SU-DHL-6 (cell line): ENCODE data around the gene MED27.

Experiments
- H2AFZ ChIP-seq: fragments of 200-600 bp; sonication (generic); 2 replicates; pipeline ENCODE4 v1.6.1; 2014; ENCODE audit warnings: low read depth, mild to moderate bottlenecking, moderate library complexity, mixed read lengths, antibody characterized with exemption, low read length; ENCODE audit not compliant: severe bottlenecking
- H3F3A ChIP-seq: fragments of 200-600 bp; shearing (Covaris generic); 2 replicates; pipeline ENCODE4 v1.6.0; 2016; ENCODE audit warnings: antibody characterized with exemption, mild to moderate bottlenecking; ENCODE audit not compliant: insufficient read depth
- H3K27ac ChIP-seq: fragments of 200-600 bp; sonication (generic); 2 replicates; pipeline ENCODE4 v1.5.1; 2016; ENCODE audit warnings: low read depth, mild to moderate bottlenecking, low read length, moderate library complexity, mixed read lengths
- H3K27me3 ChIP-seq: fragments of 200-600 bp; sonication (generic), shearing (Covaris generic); 2 replicates; pipeline ENCODE4 v1.6.0; 2014; ENCODE audit warnings: mild to moderate bottlenecking, low read length
- H3K36me3 ChIP-seq: fragments of 200-600 bp; sonication (generic); 2 replicates; pipeline ENCODE4 v1.6.1; 2014; ENCODE audit warnings: mild to moderate bottlenecking, low read length, mixed read lengths
- H3K4me2 ChIP-seq: fragments of 300-600, 200-600 bp; shearing (Covaris generic), sonication (generic); 2 replicates; pipeline ENCODE4 v1.6.0; 2014; ENCODE audit warnings: low read length, low read depth, mild to moderate bottlenecking; ENCODE audit not compliant: poor library complexity, severe bottlenecking
- H3K4me3 ChIP-seq: fragments of 200-600 bp; sonication (generic); 2 replicates; pipeline ENCODE4 v1.5.1; 2014; ENCODE audit warnings: antibody characterized with exemption, low read length, mild to moderate bottlenecking, mixed read lengths; ENCODE audit not compliant: insufficient read depth, poor library complexity, severe bottlenecking
- H3K79me2 ChIP-seq: fragments of 200-600 bp; sonication (generic); 2 replicates; pipeline ENCODE4 v1.6.1; 2014; ENCODE audit warnings: mild to moderate bottlenecking, low read length, moderate library complexity; ENCODE audit not compliant: insufficient read depth
- H3K9ac ChIP-seq: fragments of 200-600 bp; sonication (generic); 2 replicates; pipeline ENCODE4 v1.7.0; 2014; ENCODE audit warnings: mild to moderate bottlenecking, low read length
- H3K9me2 ChIP-seq: fragments of 200-600 bp; sonication (generic); replicated peaks from 2 replicates; pipeline ENCODE4 v1.6.1; 2014; ENCODE audit warnings: low read length; ENCODE audit not compliant: insufficient read depth
- H3K9me3 ChIP-seq: fragments of 200-600 bp; sonication (generic); 2 replicates; pipeline ENCODE4 v1.6.1; 2014; ENCODE audit warnings: low read length, mixed read lengths; ENCODE audit not compliant: insufficient read depth
- H4K20me1 ChIP-seq: fragments of 200-600 bp; sonication (generic); 2 replicates; pipeline ENCODE4 v1.6.1; 2014; ENCODE audit warnings: low read depth, mild to moderate bottlenecking, antibody characterized with exemption, low read length, moderate library complexity, mixed read lengths
- EZH2phosphoT487 ChIP-seq: fragments of 200-600 bp; sonication (generic), shearing (Covaris generic); conservative IDR thresholded peaks from 2 replicates; pipeline ENCODE4 v1.6.1; 2018; ENCODE audit warnings: mild to moderate bottlenecking, antibody characterized with exemption, low read length, moderate library complexity, mixed read lengths
- TF ChIP-seq, protein P1 (sequence below): fragments of 200-600 bp; sonication (generic); IDR thresholded peaks from one replicate; pipeline ENCODE4 v1.5.1; 2017; ENCODE audit warnings: antibody characterized with exemption, mild to moderate bottlenecking, low read length, moderate library complexity; ENCODE audit not compliant: insufficient read depth, poor library complexity, severe bottlenecking

The MED27 gene

DNA sequence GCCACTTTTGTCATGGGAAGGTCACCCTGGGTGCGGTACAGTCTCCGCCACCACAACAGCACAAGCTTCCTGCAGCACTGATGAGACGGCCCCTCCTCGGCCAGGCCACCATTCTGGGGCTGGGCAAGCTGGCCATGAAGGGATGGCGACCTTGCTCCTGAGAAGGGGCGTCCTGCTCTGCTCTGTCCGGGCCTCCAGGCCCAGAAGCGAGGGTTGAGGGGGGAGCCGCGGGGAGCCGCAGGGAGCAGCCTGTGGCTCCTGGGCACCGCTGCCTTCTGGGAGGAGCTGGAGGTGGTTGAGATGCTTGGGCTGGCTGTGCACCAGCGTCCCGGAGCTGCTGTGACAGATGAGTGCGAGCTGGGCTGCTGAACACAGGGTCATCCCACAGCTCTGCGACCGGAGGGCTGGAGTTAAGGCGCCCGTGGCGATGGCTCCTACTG, 255.5 kb downstream of the MED27 start:
- TF ChIP-seq EZH2phosphoT487: no peak
- TF ChIP-seq, protein P1, sequence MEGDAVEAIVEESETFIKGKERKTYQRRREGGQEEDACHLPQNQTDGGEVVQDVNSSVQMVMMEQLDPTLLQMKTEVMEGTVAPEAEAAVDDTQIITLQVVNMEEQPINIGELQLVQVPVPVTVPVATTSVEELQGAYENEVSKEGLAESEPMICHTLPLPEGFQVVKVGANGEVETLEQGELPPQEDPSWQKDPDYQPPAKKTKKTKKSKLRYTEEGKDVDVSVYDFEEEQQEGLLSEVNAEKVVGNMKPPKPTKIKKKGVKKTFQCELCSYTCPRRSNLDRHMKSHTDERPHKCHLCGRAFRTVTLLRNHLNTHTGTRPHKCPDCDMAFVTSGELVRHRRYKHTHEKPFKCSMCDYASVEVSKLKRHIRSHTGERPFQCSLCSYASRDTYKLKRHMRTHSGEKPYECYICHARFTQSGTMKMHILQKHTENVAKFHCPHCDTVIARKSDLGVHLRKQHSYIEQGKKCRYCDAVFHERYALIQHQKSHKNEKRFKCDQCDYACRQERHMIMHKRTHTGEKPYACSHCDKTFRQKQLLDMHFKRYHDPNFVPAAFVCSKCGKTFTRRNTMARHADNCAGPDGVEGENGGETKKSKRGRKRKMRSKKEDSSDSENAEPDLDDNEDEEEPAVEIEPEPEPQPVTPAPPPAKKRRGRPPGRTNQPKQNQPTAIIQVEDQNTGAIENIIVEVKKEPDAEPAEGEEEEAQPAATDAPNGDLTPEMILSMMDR: no peak
- Histone ChIP-seq H3K9ac (no peak overlapping the region), H3K4me2 (no peak overlapping the region)

DNA sequence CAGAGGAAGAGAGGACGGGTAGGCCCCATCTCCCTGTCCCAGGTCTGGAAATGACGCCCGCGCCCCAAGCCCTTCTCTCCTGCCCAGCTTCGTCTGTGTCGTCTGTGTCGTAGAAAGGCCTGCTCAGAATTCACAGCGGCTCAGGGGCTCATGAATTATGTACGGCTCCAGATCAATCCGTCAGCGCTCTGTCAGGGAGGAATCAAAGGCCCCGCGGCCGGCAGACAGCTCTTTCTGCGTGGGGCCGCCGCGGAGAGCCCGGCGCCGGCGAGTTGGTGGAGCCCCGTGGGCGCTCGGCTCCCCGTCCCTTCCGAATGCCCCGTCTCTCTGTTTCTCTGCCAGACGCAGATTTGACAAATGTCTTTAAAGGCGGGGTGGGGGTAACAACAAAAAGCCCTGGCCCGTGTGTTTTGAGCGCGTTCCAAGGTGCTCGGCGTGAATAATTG, 255.9 kb downstream of the MED27 start:
- Histone ChIP-seq H3K9me2 (no peaks in the 10 kb centered on the region), H3K4me3 (no peak overlapping the region), H4K20me1 (no peaks in the 10 kb centered on the region), H3F3A (no peaks in the 10 kb centered on the region), H3K9ac (no peak overlapping the region), H3K27ac (no peak overlapping the region), H3K27me3 (no peaks in the 10 kb centered on the region), H3K4me2 (no peak overlapping the region), H3K36me3 (no peaks in the 10 kb centered on the region), H2AFZ (no peak overlapping the region), H3K9me3 (no peaks in the 10 kb centered on the region), H3K79me2 (no peaks in the 10 kb centered on the region)
- TF ChIP-seq, protein P1: no peak
- no peak for TF ChIP-seq EZH2phosphoT487

More for the DNA sequence above, 255.5 kb downstream of the MED27 start:
- H3K79me2 ChIP-seq: no peaks in the 10 kb centered on the region
- no peak overlapping the region for H3K27ac ChIP-seq
- H3F3A ChIP-seq: no peaks in the 10 kb centered on the region
- H4K20me1 ChIP-seq: no peaks in the 10 kb centered on the region
- H3K36me3 ChIP-seq: no peaks in the 10 kb centered on the region
- H3K9me3 ChIP-seq: no peaks in the 10 kb centered on the region
- H3K4me3 ChIP-seq: no peak overlapping the region
- no peaks in the 10 kb centered on the region for H3K27me3 ChIP-seq
- no peak overlapping the region for H2AFZ ChIP-seq
- no peaks in the 10 kb centered on the region for H3K9me2 ChIP-seq

DNA sequence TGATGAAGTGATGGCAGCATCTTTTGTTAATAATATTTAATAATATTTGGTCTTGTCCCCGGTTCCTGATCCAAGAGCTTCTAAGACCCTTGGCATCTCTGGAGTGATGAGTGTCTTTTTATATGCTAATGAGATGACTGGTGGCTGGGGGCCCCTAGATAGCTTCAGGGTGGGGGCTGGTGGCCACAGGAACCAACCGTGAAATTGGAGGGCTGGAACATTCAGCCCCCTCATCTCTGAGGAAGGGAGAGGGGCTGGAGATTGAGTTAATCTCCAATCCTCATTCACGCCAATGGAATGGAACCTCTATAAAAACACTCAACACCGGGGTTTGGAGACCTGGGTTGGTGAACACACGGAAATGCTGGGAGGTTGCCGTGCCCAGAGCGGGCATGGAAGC, 261.6 kb downstream of the MED27 start:
- H4K20me1 ChIP-seq: no peaks in the 10 kb centered on the region
- H3K9me2 ChIP-seq: no peaks in the 10 kb centered on the region
- no peaks in the 10 kb centered on the region for H3K36me3 ChIP-seq
- no peak for TF ChIP-seq EZH2phosphoT487
- TF ChIP-seq, protein P1: no peak
- no peak overlapping the region for H3K27ac ChIP-seq
- H3K4me3 ChIP-seq: no peak overlapping the region
- H3K79me2 ChIP-seq: no peaks in the 10 kb centered on the region
- no peak overlapping the region for H3K9ac ChIP-seq
- no peaks in the 10 kb centered on the region for H3K27me3 ChIP-seq
- no peak overlapping the region for H2AFZ ChIP-seq
- H3K9me3 ChIP-seq: no peaks in the 10 kb centered on the region
- H3K4me2 ChIP-seq: no peak overlapping the region
- H3F3A ChIP-seq: no peaks in the 10 kb centered on the region

DNA sequence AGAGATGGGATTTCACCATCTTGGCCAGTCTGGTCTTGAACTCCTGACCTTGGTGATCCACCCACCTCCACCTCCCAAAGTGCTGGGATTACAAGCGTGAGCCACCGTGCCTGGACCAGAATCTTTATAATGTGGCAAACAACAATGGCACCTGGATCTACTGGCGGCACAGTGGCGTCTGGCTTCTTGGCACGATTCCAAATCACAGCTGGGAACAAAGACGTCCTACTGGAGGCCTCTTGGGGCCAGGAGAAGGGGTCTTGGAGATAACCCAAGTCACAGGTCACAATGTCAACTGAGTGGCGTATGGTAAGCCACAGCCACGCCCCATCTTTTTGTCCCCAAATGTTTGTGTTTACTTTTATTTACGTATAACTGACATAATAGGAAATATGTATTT, 262.0 kb downstream of the MED27 start:
- H2AFZ ChIP-seq: no peak overlapping the region
- no peaks in the 10 kb centered on the region for H4K20me1 ChIP-seq
- H3F3A ChIP-seq: no peaks in the 10 kb centered on the region
- H3K9ac ChIP-seq: no peak overlapping the region
- H3K9me2 ChIP-seq: no peaks in the 10 kb centered on the region
- no peaks in the 10 kb centered on the region for H3K36me3 ChIP-seq
- H3K9me3 ChIP-seq: no peaks in the 10 kb centered on the region
- no peak overlapping the region for H3K27ac ChIP-seq
- H3K27me3 ChIP-seq: no peaks in the 10 kb centered on the region
- no peak for TF ChIP-seq EZH2phosphoT487
- TF ChIP-seq, protein P1: no peak
- H3K79me2 ChIP-seq: no peaks in the 10 kb centered on the region
- H3K4me3 ChIP-seq: no peak overlapping the region
- no peak overlapping the region for H3K4me2 ChIP-seq
